Activated naive CD4-positive, alpha-beta T cell treated with anti-CD3 and anti-CD28 coated beads, Interleukin-2, amount 10 ng/mL, durations not matched to agents 7 days and 5 days (primary cell): ENCODE measurements around the gene PI4KA.
A peak's percentile ranks its signal among the peaks of the same experiment; 100 is the strongest.
"Not testable (repeated sequence)": the region's sequence is repeated elsewhere in the genome, so short reads cannot be mapped to it uniquely, and the experiment has no call there.

Experiments used
- CTCF ChIA-PET: fragments of 350-600 bp; sonication (Branson Sonifier 250); formaldehyde crosslinking; loops from one replicate; lab custom pipeline; 2021; ENCODE audit warnings: antibody characterized with exemption; lab: Charles Lee
- DNase-seq: peaks from one replicate; pipeline ENCODE4 v3.0.0-alpha.2; 2020
- H3K27ac Mint-ChIP-seq: one replicate; pipeline ENCODE4 v1.8.0; 2021; ENCODE audit warnings: mild to moderate bottlenecking, moderate library complexity, mixed read lengths
- H3K27me3 Mint-ChIP-seq: one replicate; pipeline ENCODE4 v1.8.0; 2021; ENCODE audit warnings: mild to moderate bottlenecking, mixed read lengths
- H3K36me3 Mint-ChIP-seq: one replicate; pipeline ENCODE4 v1.8.0; 2021; ENCODE audit warnings: mixed read lengths
- H3K4me1 Mint-ChIP-seq: one replicate; pipeline ENCODE4 v1.8.0; 2021; ENCODE audit warnings: mixed read lengths
- H3K4me3 Mint-ChIP-seq: one replicate; pipeline ENCODE4 v1.8.0; 2021; ENCODE audit warnings: mild to moderate bottlenecking, moderate library complexity, mixed read lengths
- H3K9me3 Mint-ChIP-seq: one replicate; pipeline ENCODE4 v1.8.0; 2021; ENCODE audit warnings: mixed read lengths

Gene PI4KA

DNA sequence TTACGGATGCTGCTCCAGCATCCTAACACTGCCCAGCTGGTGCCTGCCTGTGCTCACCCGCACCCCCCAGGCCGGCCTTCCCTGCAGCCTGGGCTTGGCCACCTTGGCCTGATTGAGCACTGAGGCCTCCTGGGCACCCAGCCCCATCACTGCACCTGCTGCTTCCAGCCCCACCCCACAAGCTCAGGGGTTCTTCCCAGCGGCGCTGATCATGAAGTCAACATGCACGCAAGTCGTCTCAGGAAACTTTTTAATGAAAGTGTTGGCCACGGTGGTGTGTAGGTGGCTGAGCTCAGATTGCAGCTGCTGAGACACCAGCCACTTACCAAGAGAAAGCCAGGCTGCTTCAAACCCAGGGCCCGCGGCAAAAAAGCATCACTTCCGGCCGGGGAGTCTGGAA lies 163.4 kb downstream of the PI4KA start:
- H3K36me3 Mint-ChIP-seq, CTCF ChIA-PET, H3K9me3 Mint-ChIP-seq, H3K4me3 Mint-ChIP-seq, DNase-seq, H3K27me3 Mint-ChIP-seq: not testable (repeated sequence)
- peaks cover 15% of the 10 kb centered on the region for H3K4me1 Mint-ChIP-seq
- peak overlapping the region; percentile 11 for H3K27ac Mint-ChIP-seq

DNA sequence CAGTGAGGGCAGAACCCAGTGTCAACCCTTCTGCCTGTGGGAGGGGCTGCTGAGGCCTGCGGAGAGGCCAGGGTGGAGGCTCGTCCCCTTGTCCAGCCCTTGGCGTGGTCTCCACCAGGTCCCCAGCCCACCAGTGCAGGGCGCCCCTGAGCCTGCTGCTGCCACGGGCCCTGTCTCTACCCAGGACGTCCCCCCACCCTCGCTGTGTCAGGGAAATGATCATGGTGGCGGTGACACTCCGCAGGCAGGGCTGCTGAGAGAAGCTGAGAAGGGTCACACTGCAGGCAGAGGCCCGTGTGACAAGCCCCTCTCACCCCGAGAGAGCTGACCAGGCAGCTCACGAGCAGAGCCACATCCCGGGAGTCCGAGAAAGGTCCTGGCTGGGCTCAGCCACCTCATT lies 164.4 kb downstream of the PI4KA start:
- H3K9me3 Mint-ChIP-seq, DNase-seq, H3K27me3 Mint-ChIP-seq, CTCF ChIA-PET, H3K4me3 Mint-ChIP-seq, H3K27ac Mint-ChIP-seq, H3K36me3 Mint-ChIP-seq: not testable (repeated sequence)
- peaks cover 13% of the 10 kb centered on the region for H3K4me1 Mint-ChIP-seq

DNA sequence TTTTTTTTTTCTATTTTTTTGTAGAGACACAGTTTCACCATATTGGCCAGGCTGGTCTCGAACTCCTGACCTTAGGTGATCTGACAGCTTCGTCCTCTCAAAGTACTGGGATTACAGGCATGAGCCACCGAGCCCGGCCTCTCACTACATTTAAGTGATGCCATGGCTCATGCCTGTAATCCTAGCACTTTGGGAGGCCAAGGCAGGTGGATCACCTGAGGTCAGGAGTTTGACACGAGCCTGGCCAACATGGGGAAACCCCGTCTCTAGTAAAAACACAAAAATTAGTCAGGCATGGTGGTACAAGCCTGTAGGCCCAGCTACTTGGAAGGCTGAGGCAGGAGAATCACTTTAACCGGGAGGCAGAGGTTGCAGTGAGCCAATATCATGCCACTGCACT lies 165.7 kb downstream of the PI4KA start:
- H3K4me3 Mint-ChIP-seq, H3K27ac Mint-ChIP-seq, CTCF ChIA-PET, DNase-seq, H3K9me3 Mint-ChIP-seq, H3K27me3 Mint-ChIP-seq, H3K36me3 Mint-ChIP-seq: not testable (repeated sequence)
- peaks cover 13% of the 10 kb centered on the region for H3K4me1 Mint-ChIP-seq

DNA sequence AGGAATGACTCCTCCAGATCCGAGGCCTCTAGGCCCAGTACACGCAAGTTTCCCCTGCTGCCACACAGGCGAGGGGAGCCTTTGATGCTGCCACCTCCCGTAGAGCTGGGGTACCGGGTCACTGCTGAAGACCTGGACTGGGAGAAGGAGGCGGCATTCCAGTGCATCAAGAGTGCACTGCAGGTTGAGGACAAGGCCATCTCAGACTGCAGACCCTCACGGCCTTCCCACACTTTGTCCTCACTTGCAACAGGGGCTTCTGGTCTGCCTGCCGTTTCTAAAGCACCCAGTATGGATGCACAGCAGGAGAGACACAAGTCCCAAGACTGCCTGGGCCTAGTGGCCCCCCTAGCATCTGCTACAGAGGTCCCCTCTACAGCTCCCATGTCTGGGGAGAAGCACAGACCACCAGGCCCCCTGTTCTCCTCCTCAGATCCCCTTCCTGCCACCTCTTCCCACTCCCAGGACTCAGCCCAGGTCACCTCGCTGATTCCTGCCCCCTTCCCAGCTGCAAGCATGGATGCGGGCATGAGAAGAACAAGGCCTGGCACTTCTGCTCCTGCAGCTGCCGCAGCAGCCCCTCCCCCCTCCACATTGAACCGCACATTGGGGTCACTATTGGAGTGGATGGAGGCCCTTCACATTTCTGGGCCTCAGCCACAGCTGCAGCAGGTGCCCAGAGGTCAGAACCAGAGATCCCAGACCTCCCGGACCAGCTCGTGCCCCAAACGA lies 167.9 kb downstream of the PI4KA start:
- H3K4me1 Mint-ChIP-seq, CTCF ChIA-PET, H3K27ac Mint-ChIP-seq, H3K27me3 Mint-ChIP-seq, DNase-seq, H3K9me3 Mint-ChIP-seq, H3K4me3 Mint-ChIP-seq, H3K36me3 Mint-ChIP-seq: not testable (repeated sequence)

DNA sequence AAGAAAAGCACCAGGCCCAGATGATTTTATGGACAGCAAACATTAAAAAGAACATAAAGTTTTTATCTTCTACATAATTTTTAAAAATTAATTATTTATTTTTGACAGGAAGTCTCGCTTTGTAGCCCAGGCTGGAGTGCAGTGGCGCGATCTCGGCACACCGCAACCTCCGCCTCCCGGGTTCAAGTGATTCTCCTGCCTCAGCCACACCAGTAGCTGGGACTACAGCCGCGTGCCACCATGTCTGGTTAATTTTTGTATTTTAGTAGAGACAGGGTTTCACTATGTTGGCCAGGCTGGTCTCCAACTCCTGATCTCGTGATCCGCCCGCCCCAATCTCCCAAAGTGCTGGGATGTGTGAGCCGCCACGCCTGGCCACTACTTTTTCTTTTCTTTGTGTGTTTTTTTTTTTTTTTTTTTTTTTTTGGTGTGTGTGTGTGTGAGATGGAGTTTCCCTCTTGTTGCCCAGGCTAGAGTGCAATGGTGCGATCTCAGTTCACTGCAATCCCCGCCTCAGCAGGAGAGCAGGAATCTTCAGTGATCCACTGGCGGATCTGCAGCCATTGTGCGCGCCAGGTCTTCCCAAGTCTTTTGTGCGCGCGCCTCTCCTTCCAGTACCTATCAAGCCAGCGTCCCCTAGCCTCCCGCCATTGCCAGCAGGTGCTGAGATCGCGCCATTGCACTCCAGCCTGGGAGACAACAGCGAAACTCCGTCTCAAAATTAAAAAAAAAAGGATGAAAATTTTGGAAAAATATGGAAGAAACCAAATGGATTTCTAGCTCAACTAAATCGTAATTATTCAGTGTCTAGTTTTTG lies 171.0 kb downstream of the PI4KA start:
- H3K9me3 Mint-ChIP-seq, DNase-seq, H3K27ac Mint-ChIP-seq, CTCF ChIA-PET, H3K27me3 Mint-ChIP-seq, H3K4me1 Mint-ChIP-seq, H3K36me3 Mint-ChIP-seq, H3K4me3 Mint-ChIP-seq: not testable (repeated sequence)

DNA sequence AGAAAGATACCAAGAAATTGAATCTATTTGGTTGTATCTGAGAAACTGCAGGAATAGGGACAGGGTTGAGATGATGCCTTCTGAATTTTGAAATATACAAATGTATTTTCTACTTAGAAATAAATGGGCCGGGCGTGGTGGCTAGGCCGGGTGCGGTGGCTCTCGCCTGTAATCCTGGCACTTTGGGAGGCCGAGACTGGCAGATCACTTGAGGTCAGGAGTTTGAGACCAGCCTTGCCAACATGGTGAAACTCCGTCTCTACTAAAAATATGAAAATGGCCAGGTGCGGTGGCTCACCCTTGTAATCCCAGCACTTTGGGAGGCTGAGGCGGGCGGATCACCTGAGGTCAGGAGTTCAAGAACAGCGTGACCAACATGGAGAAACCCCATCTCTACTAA lies 172.8 kb downstream of the PI4KA start:
- H3K9me3 Mint-ChIP-seq, H3K27ac Mint-ChIP-seq, DNase-seq, H3K27me3 Mint-ChIP-seq, H3K4me1 Mint-ChIP-seq, H3K4me3 Mint-ChIP-seq, H3K36me3 Mint-ChIP-seq, CTCF ChIA-PET: not testable (repeated sequence)

DNA sequence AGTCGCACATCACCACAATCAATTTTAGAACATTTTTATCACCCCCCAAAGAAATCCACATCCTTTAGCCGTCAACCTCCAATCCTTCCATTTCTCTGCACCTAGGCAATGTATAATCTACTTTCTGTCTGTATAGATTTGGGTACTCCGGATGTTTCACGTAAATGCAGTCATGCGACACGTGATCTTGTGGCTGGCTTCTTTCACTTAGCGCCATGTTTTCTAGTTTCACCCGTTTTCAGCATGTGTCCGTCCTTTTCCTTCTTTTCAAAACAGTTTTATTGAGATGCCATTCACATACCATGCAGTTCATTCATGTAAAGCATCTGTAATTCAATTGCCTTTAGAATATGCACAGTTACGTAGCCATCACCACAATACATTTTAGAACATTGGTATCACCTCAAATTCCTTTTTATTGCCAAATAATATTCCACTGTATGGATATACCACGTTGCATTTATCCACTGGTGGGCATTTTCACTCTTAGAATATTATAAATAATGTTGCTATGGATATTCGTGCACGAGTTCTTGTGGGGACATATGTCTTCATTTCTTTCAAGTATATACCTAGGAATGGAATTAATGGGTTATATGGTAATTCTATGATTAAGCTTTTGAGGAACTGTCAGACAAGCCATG lies 179.7 kb downstream of the PI4KA start:
- DNase-seq, CTCF ChIA-PET, H3K4me3 Mint-ChIP-seq, H3K27ac Mint-ChIP-seq, H3K9me3 Mint-ChIP-seq, H3K36me3 Mint-ChIP-seq, H3K4me1 Mint-ChIP-seq: not testable (repeated sequence)
- H3K27me3 Mint-ChIP-seq = peaks cover 36% of the 10 kb centered on the region

DNA sequence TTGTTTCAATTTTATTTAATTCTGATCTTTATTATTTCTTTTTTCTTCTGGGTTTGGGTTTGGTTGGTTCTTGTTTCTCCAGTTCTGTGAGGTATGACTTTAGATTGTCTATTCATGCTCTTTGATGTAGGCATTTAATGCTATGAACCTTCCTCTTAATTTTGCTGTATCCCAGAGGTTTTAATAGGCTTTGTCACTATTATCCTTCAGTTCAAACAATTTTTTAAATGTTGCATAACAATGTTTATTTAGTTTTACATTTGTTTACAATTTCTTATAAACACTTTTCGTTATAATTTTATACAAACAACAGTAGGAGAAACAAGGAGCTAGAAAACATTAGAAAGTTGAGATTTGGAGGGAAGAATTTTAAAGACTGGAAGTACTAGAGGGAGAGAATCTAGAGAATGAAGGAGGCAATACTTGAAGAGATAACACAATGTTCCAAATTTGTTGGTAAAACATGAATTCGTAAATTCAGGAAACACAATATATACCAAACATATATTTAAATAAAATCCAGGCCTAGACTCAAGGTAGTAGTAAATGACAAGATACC lies 180.8 kb downstream of the PI4KA start:
- Mint-ChIP-seq H3K36me3 (no peaks in the 10 kb centered on the region), H3K27ac (no peak overlapping the region), H3K4me1 (no peaks in the 10 kb centered on the region), H3K9me3 (no peaks in the 10 kb centered on the region), H3K4me3 (no peak overlapping the region), H3K27me3 (peaks cover 39% of the 10 kb centered on the region)
- CTCF ChIA-PET = no interaction called here
- DNase-seq = no peak

DNA sequence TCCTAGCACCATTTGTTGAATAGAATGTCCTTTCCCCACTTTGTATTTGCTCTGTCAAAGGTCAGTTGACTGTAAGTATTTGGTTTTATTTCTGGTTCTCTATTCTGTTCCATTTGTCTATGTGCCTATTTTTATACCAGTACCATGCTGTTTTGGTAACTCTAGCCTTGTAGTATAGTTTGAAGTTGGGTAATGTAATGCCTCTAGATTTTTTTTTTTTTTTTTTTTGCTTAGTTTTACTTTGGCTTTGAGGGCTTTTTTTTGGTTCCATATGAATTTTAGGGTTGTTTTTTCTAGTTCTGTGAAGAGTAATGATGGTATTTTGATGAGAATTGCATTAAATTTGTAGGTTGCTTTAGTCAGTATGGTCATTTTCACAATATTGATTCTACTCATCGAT lies 183.0 kb downstream of the PI4KA start:
- H3K27me3 Mint-ChIP-seq = peaks cover 52% of the 10 kb centered on the region
- H3K36me3 Mint-ChIP-seq = not testable (repeated sequence)

DNA sequence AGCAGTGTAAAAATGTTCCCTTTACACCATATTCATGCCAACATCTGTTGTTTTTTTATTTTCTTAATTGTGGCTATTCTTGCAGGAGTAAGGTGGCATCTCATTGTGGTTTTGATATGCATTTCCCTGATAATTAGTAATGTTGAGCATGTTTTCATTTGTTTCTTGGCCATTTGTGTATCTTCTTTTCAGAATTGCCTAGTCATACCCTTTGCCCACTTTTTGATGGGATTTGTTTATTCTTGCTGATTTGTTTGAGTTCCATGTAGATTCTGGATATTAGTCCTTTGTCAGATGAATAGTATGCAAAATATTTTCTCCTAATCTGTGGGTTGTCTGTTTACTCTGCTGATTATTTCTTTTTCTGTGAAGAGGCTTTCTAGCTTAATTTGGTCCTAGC lies 183.6 kb downstream of the PI4KA start:
- CTCF ChIA-PET = no interaction called here
- Mint-ChIP-seq H3K9me3 (no peaks in the 10 kb centered on the region), H3K27ac (no peak overlapping the region), H3K36me3 (no peaks in the 10 kb centered on the region), H3K4me3 (no peak overlapping the region), H3K27me3 (peaks cover 53% of the 10 kb centered on the region), H3K4me1 (no peaks in the 10 kb centered on the region)
- DNase-seq = no peak

More for the DNA sequence above, 183.0 kb downstream of the PI4KA start:
- H3K9me3 Mint-ChIP-seq, H3K27ac Mint-ChIP-seq, DNase-seq, H3K4me1 Mint-ChIP-seq, H3K4me3 Mint-ChIP-seq, CTCF ChIA-PET: not testable (repeated sequence)

DNA sequence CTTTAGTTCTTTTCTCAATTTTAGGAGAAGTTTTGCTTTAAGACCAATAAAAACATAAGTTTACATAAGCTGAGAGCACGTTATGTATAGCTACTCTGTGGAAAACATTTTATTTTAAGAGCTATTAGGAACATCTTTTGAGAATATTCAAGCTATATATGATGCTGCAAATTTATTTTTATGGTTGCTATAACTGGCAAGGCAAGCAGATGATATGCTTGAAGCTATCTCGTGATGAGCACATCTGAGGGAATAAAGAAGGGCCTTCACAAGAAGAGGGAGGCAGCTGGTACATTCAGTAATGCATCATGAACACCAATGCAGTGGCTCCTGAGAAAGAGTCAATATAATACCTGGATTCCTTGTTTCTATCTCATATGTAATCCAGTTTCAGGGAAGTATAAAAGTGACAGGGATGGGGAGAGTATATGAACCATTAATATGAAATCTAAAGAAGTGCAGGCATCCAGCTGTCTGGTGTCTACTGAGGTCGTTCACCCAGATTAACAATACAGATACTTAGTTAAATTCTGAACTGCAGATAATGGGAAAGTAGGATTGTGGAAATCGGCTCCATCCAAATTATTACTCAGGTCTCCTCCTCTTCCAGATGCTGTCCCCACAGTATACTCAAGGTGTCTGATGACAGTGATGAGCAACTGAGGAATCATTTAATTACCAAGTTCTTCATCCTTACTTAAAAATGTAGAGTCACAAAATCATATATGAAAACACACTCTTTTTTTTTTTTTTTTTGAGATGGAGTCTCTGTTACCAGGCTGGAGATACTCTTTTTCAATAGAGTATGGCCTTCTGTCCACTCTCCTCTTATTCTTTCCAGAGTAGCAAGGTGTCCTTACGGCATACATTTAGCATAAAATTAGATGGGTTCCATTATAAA lies 185.1 kb downstream of the PI4KA start:
- Mint-ChIP-seq H3K27ac (no peak overlapping the region), H3K9me3 (no peaks in the 10 kb centered on the region), H3K27me3 (peaks cover 58% of the 10 kb centered on the region), H3K4me3 (no peak overlapping the region), H3K36me3 (no peaks in the 10 kb centered on the region), H3K4me1 (no peaks in the 10 kb centered on the region)
- CTCF ChIA-PET = no interaction called here
- no peak for DNase-seq

DNA sequence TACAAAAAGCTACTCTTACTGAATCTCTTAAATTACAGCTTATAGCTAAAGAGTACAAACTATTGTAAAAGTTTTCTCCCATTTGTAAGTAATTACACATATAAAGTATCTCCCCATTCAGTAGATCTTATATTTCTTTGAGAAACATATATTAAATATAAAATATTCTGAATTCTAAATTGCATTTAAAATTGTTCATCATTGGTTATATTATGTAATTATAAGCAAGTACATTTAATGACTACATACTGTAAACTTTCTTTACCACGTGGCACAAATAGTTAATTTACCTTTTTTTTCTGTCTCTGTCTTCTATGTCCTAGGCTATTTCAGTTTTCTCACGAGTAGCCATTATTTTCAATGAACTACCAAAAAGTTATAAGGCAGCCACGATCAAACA lies 185.9 kb downstream of the PI4KA start:
- Mint-ChIP-seq H3K36me3 (no peaks in the 10 kb centered on the region), H3K27ac (no peak overlapping the region), H3K4me1 (no peaks in the 10 kb centered on the region), H3K4me3 (no peak overlapping the region), H3K9me3 (no peaks in the 10 kb centered on the region), H3K27me3 (peaks cover 61% of the 10 kb centered on the region)
- CTCF ChIA-PET = no interaction called here
- no peak for DNase-seq

DNA sequence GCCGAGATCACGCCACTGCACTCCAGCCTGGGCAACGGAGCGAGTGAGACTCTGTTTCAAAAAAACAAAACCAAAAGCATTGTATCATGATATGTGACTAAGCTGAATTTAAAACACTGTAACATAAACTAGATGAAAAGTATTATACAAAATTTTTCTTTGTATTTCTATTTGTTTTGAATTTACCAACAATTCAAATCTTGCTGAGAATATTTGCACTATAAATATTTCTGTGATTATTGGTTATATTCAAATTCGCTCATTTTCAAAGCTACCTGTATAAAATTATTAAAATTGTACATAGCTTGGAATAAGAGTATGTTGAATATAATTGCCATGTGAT lies 186.6 kb downstream of the PI4KA start:
- no peaks in the 10 kb centered on the region for H3K4me1 Mint-ChIP-seq
- DNase-seq = no peak
- CTCF ChIA-PET = no interaction called here
- H3K4me3 Mint-ChIP-seq = no peak overlapping the region
- H3K9me3 Mint-ChIP-seq = no peaks in the 10 kb centered on the region
- no peaks in the 10 kb centered on the region for H3K36me3 Mint-ChIP-seq
- H3K27me3 Mint-ChIP-seq = peaks cover 56% of the 10 kb centered on the region
- H3K27ac Mint-ChIP-seq = no peak overlapping the region
